Mesenteric fat pad (tissue), 1 donor: ENCODE measurements around the gene TSEN15. TPM values are rescaled to one million over a fixed set of nuclear protein-coding genes. Genes with fewer than 3 reads are reported as not detected.
"Not testable (repeated sequence)": the region's sequence is repeated elsewhere in the genome, so short reads cannot be mapped to it uniquely, and the experiment has no call there.

Experiments
- DNase-seq: peaks from one replicate; pipeline ENCODE4 v3.0.0-alpha.2; 2020; ENCODE audit warnings: low spot score
- total RNA-seq: library from RNA; stranded (reverse); fragmentation: NEBNext Ultra II Directional; extraction: Animal tissue kit (Norgen Biotek cat#: 25700); gene quantifications from one replicate; pipeline ENCODE4 v1.2.1, GENCODE V29; 2021
- donor health status: DM: yes; HTN: yes; CAD: no.

TSEN15 gene
- total RNA-seq, 1 donor from 2014 or later: 25.8 TPM

DNA sequence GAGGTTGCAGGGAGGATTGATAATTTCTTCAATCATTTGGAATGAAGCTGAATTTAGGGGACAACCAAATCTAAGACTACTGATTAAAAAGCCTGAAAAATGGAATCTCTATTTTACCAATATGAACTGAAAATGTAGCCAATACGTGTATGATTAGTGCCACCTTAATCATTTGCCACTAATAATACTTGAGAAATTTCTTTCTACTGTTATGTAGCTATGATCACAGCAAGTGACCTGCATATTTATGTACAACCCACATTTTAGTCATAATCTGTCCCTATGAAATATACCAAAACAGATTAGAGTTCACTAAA is 20.5 kb upstream of the TSEN15 start:
- no peak for DNase-seq

DNA sequence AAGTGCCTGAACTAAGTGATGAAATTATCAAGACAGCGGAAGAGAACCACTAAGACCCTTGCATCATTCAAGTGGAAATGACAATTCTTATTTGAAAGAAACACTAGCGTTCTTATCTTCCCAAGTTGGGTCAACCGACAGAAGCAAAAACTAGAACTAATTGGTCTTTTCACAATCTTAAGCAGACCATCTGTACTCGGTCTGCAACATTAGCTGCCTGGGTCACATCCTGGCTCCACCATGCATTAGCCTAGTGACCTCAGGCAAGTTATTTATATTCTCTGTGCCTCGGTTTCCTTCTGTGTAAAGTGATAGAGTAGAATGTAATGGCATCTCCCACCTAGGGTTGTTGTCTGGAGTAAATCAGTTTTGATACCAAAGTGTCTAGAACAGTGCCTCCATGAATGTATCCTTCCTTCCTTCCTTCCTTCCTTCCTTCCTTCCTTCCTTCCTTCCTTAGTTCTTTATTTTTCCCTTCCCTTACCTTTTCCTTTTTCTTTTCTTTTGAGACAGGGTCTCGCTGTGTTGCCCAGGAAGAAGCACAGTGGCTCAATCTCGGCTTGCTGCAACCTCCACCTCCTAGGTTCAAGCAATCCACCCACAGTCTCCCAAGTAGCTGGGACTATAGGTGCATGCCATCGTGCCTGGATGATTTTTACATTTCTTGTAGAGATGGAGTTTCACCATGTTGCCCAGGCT is 20.0 kb upstream of the TSEN15 start:
- no peak for DNase-seq

DNA sequence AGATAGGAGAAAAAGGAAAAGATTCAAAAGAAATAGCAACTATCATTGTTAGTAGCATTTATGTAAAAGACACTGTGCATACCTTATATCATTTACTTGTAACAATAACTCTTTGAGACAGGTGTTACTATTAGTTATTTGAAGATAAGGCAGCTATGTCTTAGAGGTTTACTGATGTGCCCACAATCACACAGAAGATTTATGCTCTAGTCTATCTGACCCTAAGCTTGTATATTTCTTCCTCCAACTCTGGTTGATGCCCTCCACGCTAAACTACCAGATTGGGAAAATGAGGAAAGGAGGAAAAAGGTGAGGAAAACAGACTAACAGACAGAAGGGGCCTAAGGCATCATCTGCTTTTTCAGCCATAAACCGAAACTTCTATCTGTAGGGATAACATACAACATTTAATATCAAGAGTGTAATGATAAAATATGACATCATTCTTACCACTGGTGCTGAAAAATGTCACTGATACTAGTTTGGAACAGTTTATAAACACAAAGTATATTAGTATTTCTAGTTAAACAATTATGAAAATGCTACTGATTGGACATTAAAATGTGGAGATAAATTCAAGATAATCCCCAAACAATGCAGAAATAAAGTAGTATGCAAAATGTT is 19.1 kb upstream of the TSEN15 start:
- no peak for DNase-seq

DNA sequence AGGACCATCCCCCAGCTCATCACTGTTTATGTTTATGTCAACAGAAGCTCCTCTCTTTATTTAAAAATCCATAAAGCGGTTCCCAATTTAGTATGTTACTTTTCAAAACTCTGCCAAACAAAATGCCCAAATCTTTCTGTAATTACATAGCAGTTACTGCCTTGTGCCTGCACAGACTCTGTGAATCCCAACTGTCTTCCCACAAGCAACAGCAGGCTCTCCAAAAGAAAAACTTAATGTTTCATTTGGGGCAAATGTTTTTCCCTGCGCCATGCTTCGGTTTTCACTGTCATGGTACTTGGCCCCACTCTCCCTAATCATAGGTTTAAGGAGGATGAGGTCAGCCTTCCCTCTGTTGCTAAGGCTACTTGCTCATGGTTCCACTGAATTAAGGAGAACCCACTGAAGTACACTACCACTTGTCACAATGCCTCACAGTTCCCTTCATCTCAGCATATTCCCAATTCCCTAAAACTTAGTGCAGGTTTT is 18.6 kb upstream of the TSEN15 start:
- DNase-seq: no peak

DNA sequence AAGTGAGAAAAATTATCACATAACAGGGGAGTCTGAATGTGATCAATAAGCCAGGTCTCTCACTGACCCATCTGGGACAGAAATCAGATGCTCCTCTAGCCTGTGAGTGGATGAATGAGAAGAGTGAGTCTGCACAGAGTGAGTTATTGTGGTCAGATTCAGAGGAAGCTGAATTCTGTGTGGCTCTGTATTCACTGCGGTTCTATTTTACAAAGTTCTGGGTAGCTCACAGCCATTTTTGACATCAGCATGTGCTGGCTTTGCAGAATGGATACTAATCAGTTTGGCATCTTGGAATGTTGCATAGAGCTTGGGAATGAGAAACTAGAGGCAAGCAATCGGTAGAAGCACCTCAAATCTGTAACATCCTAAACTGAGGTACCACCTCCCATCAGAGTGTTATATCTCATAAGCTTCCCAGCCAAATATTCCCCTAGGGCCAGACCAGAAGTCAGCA is 17.8 kb upstream of the TSEN15 start:
- no peak for DNase-seq

DNA sequence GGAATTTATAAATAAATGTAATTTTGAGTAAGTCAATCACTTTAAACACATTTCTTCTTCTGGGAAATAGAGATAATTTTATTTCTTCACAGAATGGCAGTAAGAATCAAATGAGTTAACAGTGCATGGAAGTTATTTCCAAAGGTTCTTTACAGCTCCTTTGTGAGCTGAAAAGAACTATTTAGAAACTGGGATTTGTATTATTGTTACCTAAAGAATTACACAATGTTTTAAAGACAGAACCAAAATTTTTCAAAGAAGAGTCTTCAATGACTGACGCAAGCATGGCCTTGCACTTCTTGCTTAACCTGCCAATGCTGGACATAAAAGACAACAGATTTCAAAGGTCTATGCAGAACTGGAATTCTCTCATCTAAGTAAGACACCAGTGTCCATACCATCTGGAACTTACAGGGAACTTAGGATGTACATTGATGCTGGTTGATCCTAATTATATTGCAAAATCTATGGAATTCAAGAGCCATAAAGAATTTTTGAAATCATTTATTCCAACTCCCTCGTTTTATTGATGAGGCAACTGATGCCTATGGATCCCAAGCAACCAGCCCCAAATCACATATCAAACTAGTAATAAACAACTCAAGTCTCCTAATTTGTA is 16.7 kb upstream of the TSEN15 start:
- DNase-seq: no peak

DNA sequence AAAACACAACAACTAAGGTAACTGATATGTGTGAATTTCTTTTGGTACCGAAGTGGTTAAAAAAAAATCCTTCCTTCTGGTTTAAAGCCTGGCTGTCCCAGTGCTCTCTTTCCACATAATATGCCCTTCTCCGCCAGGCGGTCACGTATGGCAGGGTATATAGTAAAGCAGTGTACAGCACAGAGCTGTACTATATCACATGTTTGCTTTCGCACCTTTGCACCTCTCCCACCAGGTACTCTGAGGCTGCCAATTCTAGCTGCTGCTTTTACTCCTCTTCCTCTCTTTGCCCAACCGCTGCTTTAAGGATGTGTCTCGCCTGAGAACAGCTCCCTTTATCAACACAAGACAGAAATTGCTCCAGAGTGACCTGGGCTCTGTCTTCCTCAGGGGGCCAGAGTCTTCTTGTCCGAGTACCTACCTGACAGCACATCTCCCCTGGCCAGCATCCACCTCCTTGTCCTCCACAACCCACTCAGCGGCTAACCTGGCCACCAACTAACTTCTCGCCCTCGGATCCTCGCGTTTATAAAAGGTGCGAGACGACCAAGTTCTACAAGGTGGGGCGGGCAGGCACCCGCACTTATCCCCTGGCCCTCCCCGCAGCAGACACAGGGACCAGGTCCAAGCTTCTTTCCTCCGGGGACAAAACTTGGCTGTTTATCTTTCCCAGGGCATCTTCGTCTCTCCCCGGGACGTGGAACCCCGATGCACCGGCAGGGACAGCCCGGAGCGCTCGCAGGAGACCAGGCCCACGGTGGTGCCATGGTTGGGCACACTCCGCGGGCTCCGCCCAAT is 15.6 kb upstream of the TSEN15 start:
- DNase-seq: no peak

DNA sequence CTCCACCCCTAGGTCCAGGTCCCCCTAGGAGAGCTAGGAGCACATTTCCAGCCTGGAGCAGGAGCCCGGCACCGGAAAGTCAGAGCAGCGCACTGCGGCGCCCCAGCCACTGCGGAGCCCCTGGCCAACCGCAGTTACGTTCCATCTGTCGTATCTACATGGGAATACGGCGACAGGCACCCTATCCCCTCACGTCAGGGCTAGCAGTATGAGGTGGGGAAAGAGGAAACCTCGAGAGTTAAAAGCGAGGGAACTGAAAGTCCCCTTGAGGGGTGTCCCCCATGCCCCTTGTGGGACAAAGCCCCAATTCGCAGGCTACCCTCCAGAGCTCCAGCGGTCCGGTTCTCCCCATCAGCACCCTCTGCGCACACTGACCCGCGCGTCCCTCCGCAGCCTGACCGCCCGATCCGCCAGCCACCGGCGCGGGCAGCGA is 15.0 kb upstream of the TSEN15 start:
- DNase-seq: no peak

DNA sequence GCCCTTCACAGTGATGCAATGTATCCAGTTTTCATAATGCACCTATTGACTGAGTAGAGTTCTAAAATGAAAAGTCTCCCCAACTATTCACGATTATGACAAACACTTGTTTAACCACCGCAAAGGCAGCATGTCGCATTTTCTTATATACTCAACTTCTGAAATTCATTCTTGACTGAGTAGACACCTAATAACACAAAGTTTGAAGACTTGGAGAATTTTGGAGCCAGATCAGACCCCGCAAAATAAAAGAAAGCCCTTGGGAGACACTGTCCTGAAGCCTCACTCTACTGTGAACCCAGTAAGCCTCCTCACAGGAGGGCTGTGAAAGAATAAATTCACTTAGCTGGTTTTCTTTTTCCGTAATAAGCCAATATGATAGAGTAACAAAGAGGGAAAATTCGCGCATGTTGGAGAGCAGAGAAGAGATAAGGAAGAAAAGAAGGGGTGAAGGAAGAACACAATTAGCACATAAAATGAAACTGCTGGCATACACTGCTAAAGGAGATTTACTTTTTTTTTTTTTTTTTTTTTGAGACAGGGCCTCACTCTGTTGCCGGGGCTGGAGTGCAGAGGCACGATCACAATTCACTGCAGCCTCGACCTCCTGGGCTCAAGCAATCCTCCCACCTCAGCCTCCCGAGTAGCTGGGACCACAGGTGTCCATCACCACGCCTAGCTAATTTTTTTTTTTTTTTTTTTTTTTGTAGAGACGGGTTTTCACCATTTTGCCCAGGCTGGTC is 13.5 kb upstream of the TSEN15 start:
- DNase-seq: no peak

DNA sequence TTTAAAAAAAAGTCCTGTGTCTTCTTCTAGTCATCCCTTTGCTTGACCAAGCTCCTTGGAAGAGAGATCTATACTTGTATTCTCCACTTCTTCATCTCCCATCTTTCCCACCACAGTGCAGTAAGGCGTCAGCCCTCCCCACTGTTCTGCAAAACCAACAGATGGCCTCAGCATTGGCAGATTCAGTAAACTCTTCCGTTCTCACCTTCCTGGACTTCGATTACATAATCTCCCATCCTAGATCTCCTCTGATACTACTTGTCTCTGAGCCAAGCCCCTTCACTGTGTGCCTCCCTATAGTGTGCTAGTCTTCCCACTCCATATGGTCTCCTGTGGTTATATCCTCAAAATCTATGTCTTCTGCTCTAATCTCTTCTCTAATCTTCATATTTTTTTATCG is 12.4 kb upstream of the TSEN15 start:
- DNase-seq: no peak

DNA sequence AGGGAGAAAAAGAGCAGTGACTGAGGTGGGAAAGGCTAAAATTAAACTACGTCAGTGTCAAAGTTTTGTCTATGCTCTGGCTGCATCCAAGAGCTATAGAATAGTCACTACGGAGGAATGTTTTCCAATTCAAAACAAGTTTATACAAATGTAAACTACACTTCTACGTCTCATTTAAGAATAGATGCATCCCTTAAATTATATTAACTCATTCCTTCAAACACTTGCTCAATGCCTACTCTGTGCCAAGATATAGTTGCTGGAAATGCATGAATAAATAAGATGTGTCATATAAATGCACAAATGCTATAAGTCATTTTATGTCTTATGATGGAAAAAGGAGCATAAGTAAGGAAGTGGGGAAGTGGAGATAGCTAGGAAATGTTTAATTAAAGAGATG is 9.8 kb upstream of the TSEN15 start:
- no peak for DNase-seq

DNA sequence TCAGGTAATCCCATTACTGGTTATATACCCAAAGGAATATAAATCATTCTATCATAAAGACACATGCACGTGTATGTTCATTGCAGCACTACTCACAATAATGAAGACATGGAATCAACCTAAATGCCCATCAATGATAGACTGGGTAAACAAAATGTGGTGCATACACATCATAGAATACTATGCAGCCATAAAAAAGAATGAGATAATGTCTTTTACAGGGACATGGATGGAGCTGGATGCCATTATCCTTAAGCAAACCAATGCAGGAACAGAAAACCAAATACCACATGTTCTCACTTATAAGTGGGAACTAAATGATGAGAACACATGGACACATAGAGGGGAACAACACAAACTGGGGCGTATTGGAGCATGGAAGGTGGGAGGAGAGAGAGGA is 8.2 kb upstream of the TSEN15 start:
- not testable (repeated sequence) for DNase-seq

DNA sequence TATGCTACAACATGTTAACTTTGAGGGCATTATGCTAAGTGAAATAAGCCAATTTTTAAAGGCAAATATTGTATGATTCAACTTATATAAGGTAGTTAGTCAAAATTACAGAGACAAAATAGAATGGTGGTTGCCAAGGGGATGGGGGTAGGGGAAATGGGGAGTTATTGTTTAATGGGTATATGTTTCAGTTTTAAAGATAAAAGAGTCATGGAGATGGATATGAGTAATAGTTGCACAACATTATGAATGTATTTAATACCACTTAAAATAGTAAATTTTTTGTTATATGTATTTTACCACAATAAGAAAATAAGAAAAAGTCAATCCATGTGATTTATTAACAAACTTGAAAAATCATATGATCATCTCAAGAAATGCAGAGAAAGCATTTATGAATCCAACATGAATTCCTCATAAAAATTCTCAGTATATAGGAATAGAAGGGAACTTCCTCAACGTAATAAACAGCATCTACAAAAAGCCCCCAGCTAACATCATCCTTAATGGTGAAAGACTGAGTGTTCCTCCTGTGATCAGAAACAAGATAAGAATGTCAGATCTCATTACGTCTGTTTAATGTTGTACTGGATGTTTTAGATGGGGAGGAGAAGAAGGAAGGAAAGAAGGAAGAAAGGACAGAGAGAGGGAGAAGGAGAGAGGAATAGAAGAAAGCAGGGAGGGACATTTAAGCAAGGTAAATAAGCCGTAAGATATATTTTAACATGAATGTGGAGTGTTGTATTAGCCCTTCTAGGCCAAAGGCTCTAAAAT is 6.7 kb upstream of the TSEN15 start:
- no peak for DNase-seq

DNA sequence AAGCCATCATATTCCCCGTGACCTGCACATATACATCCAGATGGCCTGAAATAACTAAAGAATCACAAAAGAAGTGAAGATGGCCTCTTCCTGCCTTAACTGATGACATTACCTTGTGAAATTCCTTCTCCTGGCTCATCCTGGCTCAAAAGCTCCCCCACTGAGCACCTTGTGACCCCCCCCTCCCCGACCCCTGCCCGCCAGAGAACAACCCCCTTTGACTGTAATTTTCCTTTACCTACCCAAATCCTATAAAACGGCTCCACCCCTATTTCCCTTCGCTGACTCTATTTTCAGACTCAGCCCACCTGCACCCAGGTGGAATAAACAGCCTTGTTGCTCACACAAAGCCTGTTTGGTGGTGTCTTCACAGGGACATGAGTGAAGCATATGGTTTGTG is 4.0 kb upstream of the TSEN15 start:
- DNase-seq: not testable (repeated sequence)

DNA sequence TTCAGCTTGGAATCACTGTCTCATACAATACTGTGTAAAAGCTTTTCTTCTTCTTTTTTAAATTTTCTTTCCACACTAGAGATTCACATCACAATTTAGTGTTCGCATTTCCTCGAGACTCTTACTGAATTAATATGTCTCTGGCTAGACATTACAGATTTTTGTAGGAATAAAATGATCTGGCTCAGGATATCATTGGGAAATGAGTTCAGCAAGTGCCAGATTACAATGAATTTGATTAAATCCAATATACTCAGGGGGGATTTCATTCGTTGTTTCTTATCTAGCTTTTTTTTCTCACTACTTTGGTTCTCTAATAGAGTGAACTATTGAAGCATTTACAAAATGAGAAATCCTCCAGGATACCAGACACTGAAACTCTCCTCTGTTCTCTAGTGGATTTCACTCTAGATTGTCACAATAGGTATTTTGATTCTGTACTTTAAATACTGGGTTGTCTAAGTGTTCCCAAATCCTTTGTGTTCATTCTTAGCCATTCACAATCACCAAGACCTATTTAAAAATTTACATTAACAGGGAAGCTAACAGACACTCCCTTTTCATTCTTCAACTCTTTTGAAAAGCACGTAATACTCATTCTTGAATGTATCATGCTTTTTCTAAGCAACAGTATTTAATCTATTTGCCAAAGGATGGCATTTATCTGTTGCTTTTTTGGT is 2.8 kb upstream of the TSEN15 start:
- no peak for DNase-seq

DNA sequence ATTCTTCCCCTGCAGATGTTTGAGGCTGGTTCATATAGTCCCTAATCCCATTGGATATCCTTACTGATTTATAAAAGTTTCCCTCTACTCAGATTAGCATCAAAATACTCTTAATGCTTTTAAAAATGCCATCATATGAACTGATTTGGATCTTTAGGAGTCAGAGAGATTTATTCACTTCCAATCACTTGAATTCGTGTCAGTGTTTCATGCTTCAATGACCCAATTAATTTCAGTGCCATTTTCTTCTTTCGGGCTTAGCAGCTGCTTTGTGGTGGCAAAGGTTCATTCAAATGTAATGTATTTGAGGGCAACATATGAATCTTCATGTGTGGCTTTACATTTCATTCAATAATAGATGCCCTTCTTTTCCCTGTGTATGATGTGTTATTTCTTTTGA is 2.2 kb upstream of the TSEN15 start:
- no peak for DNase-seq

DNA sequence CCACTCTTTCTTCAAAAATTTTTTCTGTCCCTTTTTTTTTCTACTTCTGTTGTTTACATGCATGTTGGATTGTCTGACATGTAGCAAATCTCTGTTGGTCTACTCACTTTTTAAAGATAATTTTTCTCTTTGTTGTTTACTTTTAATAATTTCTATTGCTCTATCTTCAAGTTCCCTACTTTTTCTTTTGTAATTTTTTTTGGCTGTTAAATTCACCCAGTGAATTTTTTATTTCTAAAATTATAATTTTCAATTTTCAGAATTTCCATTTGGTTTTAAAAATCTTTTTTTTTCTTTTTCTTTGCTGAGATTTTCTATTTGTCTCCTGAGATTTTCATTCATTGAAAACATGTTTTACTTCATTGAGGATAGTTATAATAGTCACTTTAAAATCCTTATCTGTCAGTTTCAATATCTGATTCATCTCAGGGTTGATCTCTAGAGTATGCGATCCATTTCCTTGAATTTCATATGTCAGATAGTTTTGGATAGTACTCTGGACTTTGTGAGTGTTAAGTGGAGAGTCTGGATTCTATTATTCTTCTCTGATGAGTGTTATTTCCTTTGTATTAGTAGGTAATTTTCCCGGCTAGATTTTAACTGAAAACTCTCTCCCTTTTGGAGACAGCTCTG is 1.6 kb upstream of the TSEN15 start:
- no peak for DNase-seq

DNA sequence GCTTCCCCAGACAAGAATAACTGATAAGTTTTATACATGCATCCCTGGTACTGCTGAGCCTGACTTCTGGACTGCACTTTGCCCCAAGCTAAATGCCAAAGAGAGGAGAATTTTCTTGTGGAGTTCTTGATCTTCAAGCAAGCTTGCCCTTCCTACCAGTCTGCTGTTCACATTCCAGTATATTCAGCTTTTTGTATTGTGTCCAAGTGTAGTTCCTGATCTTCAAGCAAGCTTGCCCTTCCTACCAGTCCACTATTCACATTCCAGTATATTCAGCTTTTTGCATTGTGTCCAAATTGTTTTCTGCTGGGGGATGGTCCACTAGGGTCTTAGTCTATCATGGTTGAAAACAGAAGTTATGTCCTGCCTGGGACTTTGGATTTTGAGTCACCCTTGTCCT is 894 bp upstream of the TSEN15 start:
- DNase-seq: no peak

DNA sequence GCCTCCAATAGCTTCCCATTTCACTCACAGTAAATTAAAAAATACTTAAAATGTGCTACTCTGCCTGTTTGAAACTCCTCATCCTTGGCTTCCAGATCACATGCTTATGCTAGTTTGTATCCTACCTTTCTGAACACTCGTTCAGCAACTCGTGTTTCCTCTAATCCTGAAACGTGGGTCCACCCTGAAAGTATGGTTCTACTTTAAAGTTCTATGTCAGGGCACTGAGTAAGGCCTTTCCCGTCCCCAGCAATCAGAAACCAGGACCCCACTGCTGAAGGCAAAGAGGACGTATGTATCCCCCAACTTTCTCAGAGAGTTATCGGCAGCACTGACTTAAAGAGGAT is 419 bp upstream of the TSEN15 start:
- no peak for DNase-seq

DNA sequence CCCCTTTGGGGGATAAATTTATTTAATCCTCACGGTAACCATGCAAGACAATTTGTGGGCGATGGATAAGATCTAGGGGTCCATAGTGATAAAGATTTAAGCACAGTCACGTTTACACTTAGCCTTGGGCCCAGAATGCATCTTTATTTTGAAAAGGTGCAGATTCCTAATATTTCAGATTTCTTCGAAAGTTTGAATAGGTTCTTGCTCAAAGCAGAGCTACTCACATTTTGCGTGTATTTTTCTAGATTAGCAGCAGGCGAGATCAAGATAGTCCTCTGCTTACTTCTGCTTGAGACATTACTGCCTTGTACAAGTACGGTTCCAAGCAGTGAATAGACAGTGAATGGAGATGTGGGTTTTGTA is 647 bp downstream of the TSEN15 start:
- no peak for DNase-seq
